NCI-H2196 (cell line): ENCODE measurements around the gene SORL1.
"Not testable (repeated sequence)": the region's sequence is repeated elsewhere in the genome, so short reads cannot be mapped to it uniquely, and the experiment has no call there.

Experiments
- DNase-seq: peaks from one replicate; lab custom pipeline; 2025; ENCODE audit not compliant: unreplicated experiment; lab: John Stamatoyannopoulos, UW

SORL1 gene, protein sequence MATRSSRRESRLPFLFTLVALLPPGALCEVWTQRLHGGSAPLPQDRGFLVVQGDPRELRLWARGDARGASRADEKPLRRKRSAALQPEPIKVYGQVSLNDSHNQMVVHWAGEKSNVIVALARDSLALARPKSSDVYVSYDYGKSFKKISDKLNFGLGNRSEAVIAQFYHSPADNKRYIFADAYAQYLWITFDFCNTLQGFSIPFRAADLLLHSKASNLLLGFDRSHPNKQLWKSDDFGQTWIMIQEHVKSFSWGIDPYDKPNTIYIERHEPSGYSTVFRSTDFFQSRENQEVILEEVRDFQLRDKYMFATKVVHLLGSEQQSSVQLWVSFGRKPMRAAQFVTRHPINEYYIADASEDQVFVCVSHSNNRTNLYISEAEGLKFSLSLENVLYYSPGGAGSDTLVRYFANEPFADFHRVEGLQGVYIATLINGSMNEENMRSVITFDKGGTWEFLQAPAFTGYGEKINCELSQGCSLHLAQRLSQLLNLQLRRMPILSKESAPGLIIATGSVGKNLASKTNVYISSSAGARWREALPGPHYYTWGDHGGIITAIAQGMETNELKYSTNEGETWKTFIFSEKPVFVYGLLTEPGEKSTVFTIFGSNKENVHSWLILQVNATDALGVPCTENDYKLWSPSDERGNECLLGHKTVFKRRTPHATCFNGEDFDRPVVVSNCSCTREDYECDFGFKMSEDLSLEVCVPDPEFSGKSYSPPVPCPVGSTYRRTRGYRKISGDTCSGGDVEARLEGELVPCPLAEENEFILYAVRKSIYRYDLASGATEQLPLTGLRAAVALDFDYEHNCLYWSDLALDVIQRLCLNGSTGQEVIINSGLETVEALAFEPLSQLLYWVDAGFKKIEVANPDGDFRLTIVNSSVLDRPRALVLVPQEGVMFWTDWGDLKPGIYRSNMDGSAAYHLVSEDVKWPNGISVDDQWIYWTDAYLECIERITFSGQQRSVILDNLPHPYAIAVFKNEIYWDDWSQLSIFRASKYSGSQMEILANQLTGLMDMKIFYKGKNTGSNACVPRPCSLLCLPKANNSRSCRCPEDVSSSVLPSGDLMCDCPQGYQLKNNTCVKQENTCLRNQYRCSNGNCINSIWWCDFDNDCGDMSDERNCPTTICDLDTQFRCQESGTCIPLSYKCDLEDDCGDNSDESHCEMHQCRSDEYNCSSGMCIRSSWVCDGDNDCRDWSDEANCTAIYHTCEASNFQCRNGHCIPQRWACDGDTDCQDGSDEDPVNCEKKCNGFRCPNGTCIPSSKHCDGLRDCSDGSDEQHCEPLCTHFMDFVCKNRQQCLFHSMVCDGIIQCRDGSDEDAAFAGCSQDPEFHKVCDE (N-terminal part only)

DNA sequence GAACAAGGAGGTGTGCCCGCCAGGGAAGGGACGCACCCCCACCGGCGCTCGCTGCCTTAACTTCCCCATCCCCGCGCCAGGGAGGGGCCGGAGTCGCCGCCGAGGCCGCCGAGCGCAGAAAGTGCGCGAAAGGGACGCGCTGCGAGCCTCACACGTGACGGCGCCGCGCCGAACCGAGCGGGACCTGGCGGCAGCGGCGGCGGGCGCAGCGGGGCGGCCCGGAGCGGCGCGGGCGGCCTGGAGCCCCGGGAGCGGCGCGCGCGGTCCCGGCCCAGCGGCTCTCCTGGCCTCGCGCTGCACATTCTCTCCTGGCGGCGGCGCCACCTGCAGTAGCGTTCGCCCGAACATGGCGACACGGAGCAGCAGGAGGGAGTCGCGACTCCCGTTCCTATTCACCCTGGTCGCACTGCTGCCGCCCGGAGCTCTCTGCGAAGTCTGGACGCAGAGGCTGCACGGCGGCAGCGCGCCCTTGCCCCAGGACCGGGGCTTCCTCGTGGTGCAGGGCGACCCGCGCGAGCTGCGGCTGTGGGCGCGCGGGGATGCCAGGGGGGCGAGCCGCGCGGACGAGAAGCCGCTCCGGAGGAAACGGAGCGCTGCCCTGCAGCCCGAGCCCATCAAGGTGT lies at the start of gene SORL1:
Gene SORL1, plus strand, starts transcription at position 329 of the 623 bp plus-strand sequence. Its CDS starts 18 bp downstream, at position 347.
- peak; percentile 78 for DNase-seq

DNA sequence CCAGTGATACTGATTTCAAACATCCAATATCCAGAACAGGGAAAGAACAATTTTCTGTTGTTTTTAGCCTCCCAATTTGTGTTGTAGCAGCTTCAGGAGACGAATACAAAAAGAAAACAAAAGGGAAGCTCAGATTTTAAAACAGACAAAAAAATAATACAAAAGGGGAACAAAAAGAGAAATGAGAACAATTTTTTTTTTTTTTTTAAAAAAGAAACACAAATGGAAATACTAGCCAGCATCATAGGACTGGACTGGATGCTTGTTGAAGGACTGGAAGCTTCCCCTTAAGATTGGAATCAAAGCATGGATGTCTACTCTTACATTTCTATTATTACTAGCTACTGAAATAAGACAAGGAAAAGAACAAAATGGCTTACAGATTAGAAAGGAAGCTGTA lies 46.5 kb upstream of the SORL1 start:
- DNase-seq, result no peak

DNA sequence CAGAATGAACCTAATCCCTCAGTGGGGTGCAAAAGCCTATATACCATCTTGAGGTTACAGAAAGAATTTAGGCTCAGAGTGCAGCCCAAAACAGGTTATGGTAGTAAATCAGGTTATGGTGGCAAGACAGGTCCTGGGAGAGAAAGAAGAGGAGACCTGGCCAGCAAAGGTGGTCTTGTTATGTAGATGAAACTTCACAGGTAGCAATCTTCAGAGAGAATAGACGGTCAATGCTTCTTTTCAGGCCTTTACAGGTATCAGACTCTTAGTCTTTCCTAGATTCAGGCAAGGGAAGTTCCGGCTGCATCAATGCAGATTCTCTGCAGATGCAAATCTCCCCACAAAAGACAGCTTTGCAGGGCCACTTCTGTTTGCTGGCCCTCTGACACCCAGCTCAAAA lies 45.8 kb upstream of the SORL1 start:
- DNase-seq, result no peak

DNA sequence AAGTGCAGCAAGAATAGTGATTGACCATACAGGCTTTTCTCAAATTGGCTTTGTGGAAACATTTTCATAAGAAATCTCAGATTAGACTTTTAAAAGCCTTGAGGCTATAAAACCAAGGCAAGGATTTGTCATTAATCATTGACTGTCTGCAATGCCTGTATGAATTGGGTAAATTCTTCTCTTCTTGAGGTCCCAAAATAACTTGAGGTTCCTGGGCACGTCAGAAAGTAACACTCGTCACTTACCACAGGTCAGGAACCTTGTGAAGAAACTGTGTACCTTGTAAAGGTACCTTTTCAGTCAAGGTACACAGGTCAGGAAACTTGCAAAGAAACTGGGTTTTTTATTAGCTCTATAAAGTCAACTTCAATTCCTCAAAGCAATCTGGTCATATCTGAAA lies 43.3 kb upstream of the SORL1 start:
- DNase-seq, result no peak

DNA sequence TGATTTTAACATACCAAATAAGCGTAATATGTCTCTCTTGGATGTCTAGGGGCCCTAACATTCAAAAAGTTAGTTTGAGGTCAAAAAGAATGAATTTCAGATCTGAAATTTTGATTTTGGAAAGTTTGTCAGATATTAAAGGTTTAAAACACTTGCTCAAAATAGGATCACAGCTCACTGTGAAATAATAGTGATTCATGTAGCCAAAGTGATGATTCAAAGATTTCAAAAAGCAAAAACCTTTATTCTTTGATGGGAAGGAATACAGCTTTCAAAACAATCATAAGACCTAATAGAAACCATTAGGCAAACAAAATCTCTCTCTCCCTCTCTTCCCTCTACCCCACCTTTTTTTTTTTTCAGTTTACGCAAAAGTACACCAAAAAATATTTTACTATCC lies 42.1 kb upstream of the SORL1 start:
- DNase-seq, result not testable (repeated sequence)

DNA sequence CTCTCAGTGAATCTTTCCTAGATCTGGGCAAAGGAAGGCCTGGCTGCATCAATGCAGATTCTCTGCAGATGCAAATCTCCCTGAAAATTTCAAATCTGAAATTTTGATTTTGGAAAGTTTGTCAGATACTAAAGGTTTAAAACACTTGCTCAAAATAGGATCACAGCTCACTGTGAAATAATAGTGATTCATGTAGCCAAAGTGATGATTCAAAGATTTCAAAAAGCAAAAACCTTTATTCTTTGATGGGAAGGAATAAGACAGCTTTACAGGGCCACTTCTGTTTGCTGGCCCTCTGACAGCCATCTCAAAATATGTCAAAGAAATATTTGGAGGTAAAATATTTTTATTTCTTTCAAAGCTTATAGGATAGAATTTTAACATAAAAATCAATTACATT lies 40.8 kb upstream of the SORL1 start:
- DNase-seq, result not testable (repeated sequence)

DNA sequence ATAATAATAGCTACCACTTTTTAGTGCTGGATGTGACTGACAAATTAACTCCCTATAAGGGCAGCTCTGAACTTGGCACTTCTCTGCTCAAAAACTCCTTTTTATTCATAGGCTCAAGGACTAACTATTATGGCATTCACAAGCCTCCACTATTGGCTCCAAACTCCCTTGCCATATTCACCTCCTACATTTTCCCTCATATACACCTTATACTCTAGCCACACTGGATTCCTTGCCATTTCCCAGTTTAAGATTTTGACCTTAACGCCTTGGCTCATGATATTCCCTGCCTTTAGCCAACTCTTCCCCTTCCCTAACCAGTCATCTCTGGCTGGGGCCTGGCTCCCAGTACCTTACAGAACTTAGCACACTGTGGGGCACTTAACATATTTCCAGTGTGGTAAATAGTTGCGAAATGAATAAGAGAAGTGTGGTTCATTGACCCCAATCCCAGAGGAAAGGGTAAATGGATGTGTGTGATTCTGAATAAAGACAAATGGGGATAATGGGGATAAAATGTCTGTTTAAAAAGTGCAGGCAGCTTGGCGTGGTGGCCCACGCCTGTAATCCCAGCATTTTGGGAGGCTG lies 40.0 kb upstream of the SORL1 start:
- DNase-seq, result no peak

DNA sequence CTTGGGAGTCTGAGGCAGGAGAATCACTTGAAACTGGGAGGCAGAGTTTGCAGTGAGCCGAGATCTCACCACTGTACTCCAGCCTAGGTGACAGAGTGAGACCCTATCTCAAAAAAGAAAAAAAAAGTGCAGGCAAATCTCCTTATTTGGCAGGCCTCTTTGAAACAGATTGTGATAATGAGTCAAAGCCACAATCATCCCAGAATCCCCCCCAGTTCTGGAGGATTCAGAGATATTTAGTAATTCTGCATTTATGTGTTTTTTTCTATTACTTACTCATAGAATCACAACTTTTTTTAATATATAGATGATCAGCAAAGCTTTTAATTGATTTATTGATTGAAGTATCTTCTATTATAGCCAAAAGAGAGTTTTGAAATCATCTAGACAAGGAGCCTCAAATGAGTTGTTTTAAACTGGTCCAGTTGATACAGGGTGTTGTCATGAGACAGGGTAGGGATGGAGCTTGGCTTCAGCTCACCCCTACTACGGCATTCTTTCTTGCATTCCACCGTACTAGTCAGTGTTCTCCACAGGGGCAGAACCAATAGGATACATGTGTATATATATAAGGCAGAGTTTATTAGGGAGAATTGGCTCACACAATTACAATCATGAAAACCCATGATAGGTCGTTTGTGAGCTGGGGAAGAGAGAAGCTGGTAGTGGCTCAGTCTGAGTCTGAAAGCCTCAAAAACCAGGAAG lies 39.3 kb upstream of the SORL1 start:
- no peak for DNase-seq

DNA sequence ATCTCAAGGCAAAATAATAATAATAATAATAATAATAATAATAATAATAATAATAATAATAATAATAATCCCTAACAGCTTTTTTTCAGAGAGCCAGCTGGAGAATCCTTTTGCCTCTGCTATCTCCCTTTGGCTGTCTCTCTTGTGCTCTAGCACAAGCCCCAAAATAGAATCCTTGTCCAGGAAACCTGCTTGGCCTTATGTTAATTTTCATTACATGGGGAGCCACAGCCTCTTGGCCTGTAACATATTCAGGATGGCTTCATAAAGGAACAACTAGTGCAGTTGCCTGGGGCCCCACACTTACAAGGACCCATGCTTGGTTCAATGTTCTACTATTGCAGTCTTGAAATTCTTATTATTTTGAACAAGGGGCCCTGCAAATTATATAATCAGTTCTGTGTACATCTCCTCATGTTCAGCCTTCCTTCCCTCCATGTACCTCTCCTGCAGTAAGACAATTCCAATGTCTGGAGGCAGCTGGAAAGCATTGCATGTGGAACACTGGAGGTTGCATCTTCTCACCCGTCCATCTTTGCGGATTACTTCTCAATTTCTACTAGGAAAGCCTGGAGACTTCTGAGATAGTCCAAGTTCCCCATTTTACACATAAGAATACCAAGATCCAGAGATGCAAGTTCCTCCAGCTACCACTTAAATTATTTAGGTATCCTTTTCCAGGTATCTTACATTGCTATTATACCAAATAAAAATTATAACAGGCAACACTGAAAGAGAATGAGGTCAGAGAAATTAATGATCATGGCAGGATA lies 37.8 kb upstream of the SORL1 start:
- DNase-seq, result no peak

DNA sequence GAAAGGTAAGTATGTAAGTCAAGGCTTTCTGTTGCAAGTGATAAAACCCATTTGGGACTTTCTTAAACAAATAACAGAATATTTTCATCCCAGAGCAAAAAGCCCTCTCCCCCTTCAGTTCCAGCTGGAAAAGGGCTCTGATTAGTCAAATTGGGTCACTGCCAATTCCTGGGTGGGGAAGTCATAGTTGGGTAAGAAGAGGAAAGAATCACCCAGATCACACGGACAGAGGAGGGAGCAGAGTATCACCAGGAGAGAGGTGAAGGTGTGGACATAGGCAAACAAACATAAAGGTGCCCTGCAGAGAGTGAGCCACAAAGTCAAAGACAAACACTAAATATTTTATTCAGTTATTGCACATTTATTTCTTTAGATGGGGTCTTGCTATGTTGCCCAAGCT lies 36.3 kb upstream of the SORL1 start:
- no peak for DNase-seq

DNA sequence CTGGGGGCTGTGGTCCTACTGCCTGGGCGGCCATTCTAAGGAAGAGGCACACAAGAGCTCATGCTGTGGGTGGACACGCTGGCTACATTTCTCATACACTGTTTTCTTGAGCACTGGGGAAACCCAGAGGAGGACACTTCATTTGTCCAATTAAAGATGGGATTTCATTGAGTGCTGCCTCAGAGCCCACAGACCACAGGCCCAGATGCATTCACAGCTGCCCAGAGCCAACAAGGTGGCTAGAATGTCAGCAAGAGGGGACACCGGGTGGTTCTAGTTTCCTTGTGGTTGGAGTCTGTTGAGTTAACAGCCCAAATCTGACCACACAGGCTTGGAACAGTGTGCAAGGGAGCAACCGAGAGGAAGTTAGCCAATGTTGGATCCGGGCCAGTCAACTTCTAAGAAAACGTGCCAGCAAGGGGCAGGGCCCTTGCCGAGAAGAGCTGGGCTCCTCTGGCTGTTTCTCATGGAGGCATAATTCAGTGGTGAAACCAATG lies 35.0 kb upstream of the SORL1 start:
- peak; percentile 78 for DNase-seq

DNA sequence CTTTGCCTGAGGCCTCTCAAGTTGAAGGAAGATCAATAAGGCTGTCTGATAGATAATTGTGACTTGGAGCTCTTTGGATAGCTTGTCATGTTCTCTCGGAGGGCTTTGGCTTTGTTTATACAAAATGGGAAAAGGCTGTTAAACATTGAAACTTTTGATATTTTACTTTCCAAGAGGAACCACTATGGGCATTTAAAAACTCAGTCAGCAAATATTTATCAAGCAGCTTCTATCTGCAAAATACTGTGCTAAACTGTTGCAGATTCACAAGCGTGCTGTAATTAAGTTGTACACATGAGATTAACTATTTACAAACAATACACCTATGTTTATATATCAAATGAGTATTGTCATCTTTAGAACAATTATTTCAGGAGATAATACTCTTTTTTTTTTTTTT lies 34.5 kb upstream of the SORL1 start:
- no peak for DNase-seq

DNA sequence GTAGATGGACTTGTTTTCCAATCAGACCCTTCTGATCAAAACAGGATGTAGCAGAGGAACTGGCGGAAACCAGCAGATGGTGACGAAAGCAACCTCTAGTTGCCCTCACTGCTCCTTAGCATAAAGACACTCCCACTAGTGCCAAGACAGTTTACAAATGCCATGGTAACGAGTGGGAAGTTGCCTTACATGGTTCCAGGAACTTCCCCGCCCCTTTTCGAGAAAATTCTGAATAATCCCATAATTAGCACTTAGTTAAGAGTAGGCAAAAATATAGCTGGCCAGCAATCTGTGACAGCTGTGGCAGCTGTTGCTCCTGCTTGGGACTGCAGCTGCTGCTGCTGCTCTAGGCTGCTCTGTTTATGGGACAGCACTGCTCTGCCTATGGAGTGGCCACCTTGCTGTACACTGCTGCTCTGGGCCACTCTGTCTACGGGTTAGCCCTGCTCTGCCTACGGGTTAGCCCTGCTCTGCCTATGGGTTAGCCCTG lies 33.4 kb upstream of the SORL1 start:
- DNase-seq, result no peak

DNA sequence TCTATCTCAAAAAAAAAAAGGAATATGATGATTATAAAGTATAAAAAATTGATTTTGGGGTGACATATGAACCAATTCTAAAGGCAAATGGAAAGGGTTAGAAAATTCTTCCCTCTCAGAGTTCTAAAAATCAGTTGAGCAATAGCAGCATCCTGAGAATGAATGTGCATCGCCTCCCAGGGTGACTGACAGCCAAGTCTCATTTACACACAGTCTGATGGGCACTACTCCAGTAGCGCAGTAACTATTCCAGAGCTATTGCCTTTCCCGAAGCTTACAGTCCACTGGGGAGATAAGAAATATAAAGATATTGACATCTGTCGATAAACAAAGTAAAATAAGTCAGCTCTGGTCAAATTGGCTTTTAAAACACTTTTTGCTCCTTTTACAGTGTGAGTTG lies 32.3 kb upstream of the SORL1 start:
- DNase-seq, result no peak

DNA sequence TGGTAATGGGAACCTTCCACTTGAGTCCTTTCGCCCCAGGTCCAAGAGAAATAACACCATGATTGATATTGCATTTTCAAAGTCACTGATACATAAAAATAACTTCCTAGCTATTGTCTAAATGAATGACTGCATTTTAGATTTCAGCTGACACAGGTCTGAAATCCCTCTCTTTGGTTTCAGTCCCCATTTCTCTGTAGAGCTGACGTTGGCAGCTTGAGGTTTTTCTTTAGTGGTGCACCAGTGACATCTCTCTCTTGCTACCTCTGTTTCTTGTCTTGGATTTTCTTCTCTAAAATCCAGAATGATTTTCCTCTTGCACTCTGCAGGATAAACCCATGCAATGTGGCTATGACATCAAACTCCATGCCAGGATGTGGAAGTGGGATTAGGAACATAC lies 31.7 kb upstream of the SORL1 start:
- no peak for DNase-seq

DNA sequence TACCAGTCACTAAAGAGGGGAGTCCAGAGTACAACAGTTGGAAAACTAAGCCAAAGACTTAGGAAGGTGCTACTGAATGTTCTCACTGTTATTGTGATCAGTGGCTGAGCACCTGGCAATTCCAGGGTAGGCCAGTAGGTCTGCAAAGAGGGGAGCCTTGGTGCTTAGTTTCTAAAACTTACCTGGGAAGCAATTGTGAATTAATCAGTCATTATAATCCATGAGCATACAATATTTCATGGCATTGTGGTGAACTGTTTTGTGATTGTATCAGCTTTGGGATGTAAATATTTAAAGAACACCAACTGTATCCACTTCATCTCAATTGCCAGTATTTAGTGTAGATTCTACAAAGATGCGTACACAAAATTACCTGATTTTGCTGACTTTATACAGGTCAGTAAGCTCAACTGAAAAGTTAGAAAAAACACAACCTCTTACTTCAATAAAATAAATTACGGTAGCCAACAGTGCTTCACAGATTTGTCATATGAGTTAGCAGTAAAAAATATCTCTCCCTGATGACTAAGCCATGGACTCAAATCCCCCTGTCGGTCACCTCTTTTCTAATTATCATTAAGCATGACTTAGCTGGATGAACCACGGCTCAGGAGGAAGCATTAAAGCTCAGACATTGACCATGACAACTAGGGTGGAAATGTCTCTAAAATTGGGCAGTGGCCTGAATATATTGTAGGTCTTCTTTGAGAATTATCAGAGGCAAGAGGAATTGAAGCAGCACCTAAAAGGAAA lies 30.8 kb upstream of the SORL1 start:
- no peak for DNase-seq

DNA sequence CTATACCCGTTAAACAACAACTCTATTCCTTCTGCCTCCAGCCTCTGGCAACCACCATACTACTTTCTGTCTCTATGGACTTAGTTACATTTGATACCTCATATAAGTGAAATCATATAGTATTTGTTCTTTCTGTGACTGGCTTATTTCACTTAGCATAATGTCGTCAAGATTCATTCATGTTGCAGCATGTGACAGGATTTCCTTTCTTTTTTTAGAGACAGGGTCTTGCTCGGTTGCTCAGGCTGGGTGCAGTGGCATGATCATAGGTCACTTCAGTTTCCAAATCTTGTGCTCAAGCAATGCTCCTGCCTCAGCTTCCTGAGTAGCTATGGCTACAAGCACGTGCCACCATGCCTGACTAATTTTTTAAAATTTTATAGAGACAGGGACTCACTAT lies 29.4 kb upstream of the SORL1 start:
- DNase-seq, result no peak

DNA sequence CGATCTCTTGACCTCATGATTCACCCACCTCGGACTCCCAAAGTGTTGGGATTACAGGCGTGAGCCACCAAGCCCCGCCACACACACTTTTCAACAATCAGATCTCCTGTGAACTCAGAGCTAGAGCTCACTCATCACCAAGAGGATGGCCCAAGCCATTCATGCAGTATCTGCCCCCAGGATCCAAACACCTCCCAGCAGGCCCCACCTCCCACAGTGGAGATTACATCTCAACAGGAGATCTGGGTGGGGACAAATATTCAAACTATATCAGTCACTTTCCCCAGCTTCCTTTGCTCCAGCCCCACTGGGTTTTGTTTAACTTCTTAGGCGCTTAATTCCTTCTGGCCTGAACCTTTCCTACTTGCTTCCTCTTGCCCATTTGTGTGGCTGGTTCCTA lies 26.3 kb upstream of the SORL1 start:
- no peak for DNase-seq
